Stimulated activated CD4-positive, alpha-beta T cell treated with anti-CD3 and anti-CD28 coated beads, Interleukin-1b, Interleukin-23, amount 100 ng/mL, for 4 hours (primary cell): Measurements from ENCODE around the gene SYNM.

Experiments used
- DNase-seq, 2 donors: peaks; one replicate each; pipeline ENCODE4 v3.0.0-alpha.2; 2020; ENCODE audit warnings: low read depth in 2 of 2

Gene SYNM

DNA sequence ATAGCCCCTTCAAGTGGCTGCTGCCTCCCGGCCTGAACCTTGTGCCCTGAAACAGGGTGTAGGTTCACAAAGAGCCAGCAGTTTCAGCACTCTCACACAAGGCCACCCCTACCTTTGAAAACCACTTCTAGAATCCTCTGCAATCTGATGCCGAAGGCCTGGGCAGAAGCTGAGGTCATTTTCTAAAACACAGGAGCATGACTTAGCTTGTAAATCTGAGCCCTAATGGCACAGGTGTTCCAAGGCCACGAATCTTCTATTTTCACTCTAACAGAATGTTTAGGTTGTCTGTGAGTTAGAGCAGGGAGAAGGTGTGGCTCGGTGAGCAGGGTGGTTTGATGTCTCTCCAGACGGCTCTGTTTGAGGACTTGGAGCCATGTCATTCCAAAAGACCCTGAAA is 62.3 kb downstream of the SYNM start:
- no peak for DNase-seq

- no peak for DNase-seq
Measured at GRCh38 chr15:99167640-99168039, 62.8 kb downstream of the SYNM start.

GRCh38 chr15:99168601-99169580 is 64.0 kb downstream of the SYNM start:
- no peak for DNase-seq

DNA sequence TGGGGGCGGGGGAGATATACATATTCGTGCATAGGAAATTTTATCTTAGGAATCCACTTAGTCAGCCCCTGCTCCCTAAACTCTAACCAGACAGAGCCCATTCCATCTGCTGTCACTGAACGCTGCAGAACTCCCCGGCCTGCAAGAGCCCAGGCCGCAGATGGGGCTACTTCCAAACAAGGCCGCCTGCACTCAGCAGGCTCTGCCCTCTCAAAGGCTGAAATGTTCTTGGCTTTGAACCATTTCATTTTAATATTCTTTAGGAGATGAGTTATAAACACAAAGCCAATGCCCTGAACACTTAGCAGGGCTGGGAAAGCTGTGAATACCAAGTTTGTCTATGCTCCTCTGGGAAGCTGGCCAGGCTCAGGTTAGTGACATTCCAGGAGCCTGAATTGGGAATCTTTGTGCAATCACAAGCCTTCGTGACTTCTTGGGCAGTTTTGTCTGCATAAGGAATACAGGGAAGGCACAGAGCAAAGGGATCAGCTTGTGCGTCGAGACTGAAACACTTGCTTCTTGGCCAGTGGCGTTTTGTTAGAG is 65.0 kb downstream of the SYNM start:
- DNase-seq = no peak

DNA sequence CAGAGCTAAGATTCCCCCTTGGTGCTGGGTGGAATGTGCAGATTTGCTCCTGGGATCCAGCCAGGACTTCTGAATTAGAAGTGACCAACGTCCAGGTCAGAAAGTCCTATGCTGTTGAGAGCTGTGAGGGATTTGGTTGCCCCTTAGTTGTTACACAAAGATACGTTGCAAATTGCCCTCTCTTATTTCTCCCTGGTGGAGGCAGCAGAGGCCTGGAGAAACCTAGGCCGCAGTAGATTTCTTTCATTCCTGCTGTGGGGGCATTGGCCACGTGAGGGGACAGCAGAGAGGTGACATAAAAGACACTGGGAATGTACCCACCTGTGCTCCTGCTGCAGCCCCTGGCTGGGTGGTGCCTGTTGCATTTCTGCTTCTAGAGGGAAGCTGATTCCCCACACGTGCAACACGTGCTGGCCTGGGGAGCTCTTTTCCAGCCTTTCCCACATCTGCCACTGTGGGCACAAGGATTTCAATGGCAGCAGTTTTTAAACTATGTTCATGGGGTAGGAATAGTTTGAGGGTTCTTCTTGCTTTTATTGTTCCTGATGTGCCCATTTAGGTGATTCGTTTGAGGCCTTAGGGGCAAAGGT is 65.7 kb downstream of the SYNM start:
- no peak for DNase-seq

- DNase-seq = no peak
Measured at GRCh38 chr15:99172171-99172570, 67.3 kb downstream of the SYNM start.

GRCh38 chr15:99172989-99173388 is 68.1 kb downstream of the SYNM start:
- no peak for DNase-seq

- DNase-seq = no peak
Measured at GRCh38 chr15:99174567-99175395, 69.9 kb downstream of the SYNM start.

DNA sequence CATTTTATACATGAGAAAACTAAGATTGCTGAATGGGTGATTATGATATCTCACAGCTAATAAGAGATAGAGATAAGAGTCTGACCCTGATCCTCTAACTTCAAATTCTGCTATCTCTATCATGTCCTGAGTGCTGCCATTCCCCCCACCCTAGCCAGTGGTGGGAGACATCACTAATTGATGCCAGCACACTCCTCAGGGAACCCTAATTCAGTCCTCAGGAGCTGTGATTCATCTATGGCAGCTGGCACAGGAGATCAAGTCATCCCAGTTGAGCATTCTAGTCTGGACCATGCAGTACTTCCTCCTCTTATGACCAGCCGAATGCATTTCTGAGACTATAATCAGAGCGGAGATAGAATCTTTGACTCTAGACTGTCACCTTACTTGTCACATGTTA is 71.9 kb downstream of the SYNM start:
- no peak for DNase-seq

DNA sequence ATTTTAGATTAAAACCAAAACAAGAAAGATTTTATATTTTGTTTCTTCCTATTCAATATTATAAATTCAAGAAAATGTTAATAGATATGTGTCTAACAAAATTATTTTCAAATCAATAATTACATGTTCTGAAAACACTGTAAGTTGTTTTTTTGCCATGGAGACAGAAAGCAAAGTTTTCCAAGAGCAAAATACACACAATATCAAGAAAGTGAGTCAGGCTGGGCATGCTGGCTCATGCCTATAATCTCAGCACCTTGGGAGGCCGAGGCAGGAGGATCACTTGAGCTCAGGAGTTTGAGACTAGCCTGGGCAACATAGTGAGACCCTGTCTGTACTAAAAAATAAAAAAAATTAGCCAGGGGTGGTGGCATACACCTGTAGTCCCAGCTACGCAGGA is 72.8 kb downstream of the SYNM start:
- no peak for DNase-seq

GRCh38 chr15:99180086-99180963 is 75.4 kb downstream of the SYNM start:
- no peak for DNase-seq

DNA sequence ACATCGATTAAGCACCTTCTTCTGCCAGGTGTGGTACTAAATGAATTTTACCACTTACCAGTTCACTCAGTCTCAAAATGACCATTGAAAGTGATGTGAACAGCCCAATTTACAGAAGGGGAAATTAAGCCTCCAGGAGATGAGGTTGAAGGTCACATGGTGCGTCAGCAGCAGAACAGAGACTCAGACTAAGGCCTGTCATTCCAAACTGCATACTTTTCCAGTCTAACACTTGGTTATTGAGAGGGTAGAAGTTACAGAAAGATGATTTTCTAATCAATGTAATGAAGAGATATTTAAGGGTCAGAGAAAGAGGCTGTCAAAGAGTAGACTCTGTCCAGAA is 76.1 kb downstream of the SYNM start:
- no peak for DNase-seq

DNA sequence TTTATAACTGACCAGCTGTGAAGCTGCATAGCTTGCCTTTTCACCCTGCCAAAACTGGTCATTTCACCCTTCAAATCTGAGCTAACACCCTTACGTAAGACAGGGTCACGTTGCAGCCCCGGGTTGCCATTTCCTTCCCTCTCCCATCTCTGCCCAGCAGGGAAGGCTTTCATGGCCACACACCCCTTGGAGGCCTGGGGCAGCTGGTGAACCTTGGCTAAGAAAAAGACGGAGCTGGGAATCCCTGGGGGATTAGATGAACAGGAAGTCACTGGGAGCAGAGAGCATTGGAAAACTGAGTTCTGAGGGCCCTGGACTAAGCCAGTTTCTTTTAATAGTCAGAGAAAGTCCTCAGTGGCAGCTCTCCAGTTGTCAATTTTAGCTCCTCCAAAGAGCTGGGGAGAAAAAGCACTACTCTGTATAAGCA is 76.7 kb downstream of the SYNM start:
- no peak for DNase-seq

- no peak for DNase-seq
Measured at GRCh38 chr15:99182791-99183190, 77.9 kb downstream of the SYNM start.
